ENCODE measurements around the gene SLFN11.
"Not testable (repeated sequence)": the region's sequence is repeated elsewhere in the genome, so short reads cannot be mapped to it uniquely, and the experiment has no call there.

SLFN11 gene

GRCh38 chr17:35373534-35373983, at the start of gene SLFN11:
TSS of gene SLFN11 (minus strand) at chr17:35373621. CDS start at chr17:35363807, 9,814 bp downstream.
- peak; percentile 93 for DNase-seq

GRCh38 chr17:35421069-35421468, 47.6 kb upstream of the SLFN11 start:
- DNase-seq, result not testable (repeated sequence)

GRCh38 chr17:35416659-35417058, 43.2 kb upstream of the SLFN11 start:
- no peak for DNase-seq

- not testable (repeated sequence) for DNase-seq
Measured at GRCh38 chr17:35414707-35415106, 41.3 kb upstream of the SLFN11 start.

GRCh38 chr17:35414247-35414646, 40.8 kb upstream of the SLFN11 start:
- no peak for DNase-seq

- DNase-seq, result no peak
Measured at GRCh38 chr17:35407531-35407930, 34.1 kb upstream of the SLFN11 start.

- no peak for DNase-seq
Measured at GRCh38 chr17:35406568-35406967, 33.1 kb upstream of the SLFN11 start.

- no peak for DNase-seq
Measured at GRCh38 chr17:35404360-35404759, 30.9 kb upstream of the SLFN11 start.

GRCh38 chr17:35393783-35394182, 20.4 kb upstream of the SLFN11 start:
- not testable (repeated sequence) for DNase-seq

GRCh38 chr17:35390663-35391062, 17.2 kb upstream of the SLFN11 start:
- no peak for DNase-seq

- DNase-seq, result no peak
Measured at GRCh38 chr17:35390156-35390555, 16.7 kb upstream of the SLFN11 start.

- DNase-seq, result no peak
Measured at GRCh38 chr17:35387496-35387895, 14.1 kb upstream of the SLFN11 start.

- no peak for DNase-seq
Measured at GRCh38 chr17:35377706-35378105, 4.3 kb upstream of the SLFN11 start.

- no peak for DNase-seq
Measured at GRCh38 chr17:35377068-35377467, 3.6 kb upstream of the SLFN11 start.

- DNase-seq, result no peak
Measured at GRCh38 chr17:35376245-35376644, 2.8 kb upstream of the SLFN11 start.

- DNase-seq, result no peak
Measured at GRCh38 chr17:35374766-35375344, 1.4 kb upstream of the SLFN11 start.

GRCh38 chr17:35373984-35374765, 754 bp upstream of the SLFN11 start:
- DNase-seq, result peak; percentile 67

- peak; percentile 49 for DNase-seq
Measured at GRCh38 chr17:35372846-35373533, 431 bp downstream of the SLFN11 start.

GRCh38 chr17:35371934-35372333, 1.5 kb downstream of the SLFN11 start:
- no peak for DNase-seq

GRCh38 chr17:35368081-35368830, 5.2 kb downstream of the SLFN11 start:
- DNase-seq, result no peak

GRCh38 chr17:35361027-35361426, 12.4 kb downstream of the SLFN11 start:
- DNase-seq, result no peak

GRCh38 chr17:35359398-35359797, 14.0 kb downstream of the SLFN11 start:
- no peak for DNase-seq

- no peak for DNase-seq
Measured at GRCh38 chr17:35352284-35352683, 21.1 kb downstream of the SLFN11 start.
